SK-N-SH (cell line): ENCODE results near the gene NKAIN4. TPM values are rescaled to one million over a fixed set of nuclear protein-coding genes. Genes with fewer than 3 reads are reported as not detected.

Experiments used
- CTCF ChIA-PET: fragments of 300-600, 350-600 bp; formaldehyde crosslinking; extraction: SDS; loops from one replicate; lab custom pipeline; 2021; lab: Yijun Ruan, JAX
- POLR2A ChIA-PET: fragments of 350-600 bp; sonication (Branson Sonifier 250); formaldehyde crosslinking; extraction: SDS; loops from one replicate; lab custom pipeline; 2020; ENCODE audit warnings: antibody characterized with exemption, inconsistent platforms; lab: Yijun Ruan, JAX
- DNase-seq: peaks from one replicate; pipeline ENCODE4 v3.0.0; 2012
- H2AFZ ChIP-seq: fragments of 200-600 bp; sonication (generic); 2 replicates; pipeline ENCODE4 v1.8.1; 2016; ENCODE audit warnings: antibody characterized with exemption, mild to moderate bottlenecking, low read depth
- H3F3A ChIP-seq: fragments of 200-600 bp; sonication (generic); replicated peaks from 2 replicates; pipeline ENCODE3; 2016; ENCODE audit warnings: antibody characterized with exemption, mild to moderate bottlenecking; ENCODE audit not compliant: insufficient read depth
- H3K27ac ChIP-seq, 2 experiments: fragments of 200-500 bp in 1 of 2; fragments of 200-600 bp in 1 of 2; sonication (Bioruptor generic) in 1 of 2; sonication (generic), shearing (Covaris generic) in 1 of 2; 2 replicates each; pipeline versions ENCODE4 v1.5.1 to v1.6.1; 2014 to 2016; ENCODE audit warnings: low read depth in 2 of 2, inconsistent platforms in 1 of 2, low read length in 1 of 2, mild to moderate bottlenecking in 1 of 2, mixed read lengths in 1 of 2
- H3K27me3 ChIP-seq: fragments of 200-600 bp; sonication (generic), shearing (Covaris generic); 2 replicates; pipeline ENCODE4 v1.6.1; 2016; ENCODE audit warnings: mixed run types; ENCODE audit not compliant: insufficient read depth
- H3K36me3 ChIP-seq, 2 experiments: fragments of 200-500 bp in 1 of 2; fragments of 200-600 bp in 1 of 2; sonication (Bioruptor generic) in 1 of 2; sonication (generic) in 1 of 2; replicated peaks in 1 of 2; 2 replicates each; pipeline versions ENCODE3 to v1.5.1; 2014 to 2016; ENCODE audit warnings: low read length in 1 of 2, mild to moderate bottlenecking in 1 of 2; ENCODE audit not compliant: insufficient read depth in 2 of 2, control insufficient read depth in 1 of 2
- H3K4me1 ChIP-seq, 2 experiments: fragments of 200-500 bp in 1 of 2; fragments of 200-600 bp in 1 of 2; sonication (Bioruptor generic) in 1 of 2; sonication (generic), shearing (Covaris generic) in 1 of 2; 2 replicates each; pipeline versions ENCODE4 v1.5.1 to v1.6.1; 2014 to 2016; ENCODE audit warnings: low read depth in 1 of 2, low read length in 1 of 2, mixed run types in 1 of 2; ENCODE audit not compliant: insufficient read depth in 2 of 2, control insufficient read depth in 1 of 2
- H3K4me2 ChIP-seq: fragments of 200-600 bp; sonication (generic), shearing (Covaris generic); 2 replicates; pipeline ENCODE4 v1.6.1; 2017; ENCODE audit warnings: mixed run types
- H3K4me3 ChIP-seq, 2 experiments: fragments of 200-500 bp in 1 of 2; fragments of 200-600 bp in 1 of 2; sonication (Bioruptor generic) in 1 of 2; sonication (generic), shearing (Covaris generic) in 1 of 2; 2 replicates each; pipeline versions ENCODE4 v1.5.1 to v1.8.1; 2014 to 2016; ENCODE audit warnings: low read depth in 2 of 2, inconsistent platforms in 1 of 2, low read length in 1 of 2, mild to moderate bottlenecking in 1 of 2, mixed read lengths in 1 of 2, moderate library complexity in 1 of 2
- H3K79me2 ChIP-seq: fragments of 200-600 bp; sonication (generic); 2 replicates; pipeline ENCODE4 v1.8.1; 2017; ENCODE audit warnings: mild to moderate bottlenecking; ENCODE audit not compliant: insufficient read depth
- H3K9ac ChIP-seq: fragments of 200-600 bp; sonication (generic); 2 replicates; pipeline ENCODE4 v1.6.1; 2017; ENCODE audit warnings: mixed run types
- H3K9me2 ChIP-seq: fragments of 200-600 bp; sonication (generic); 2 replicates; pipeline ENCODE4 v1.6.1; 2017; ENCODE audit warnings: mixed run types
- H3K9me3 ChIP-seq: fragments of 200-600 bp; sonication (generic); 2 replicates; pipeline ENCODE4 v1.6.1; 2017; ENCODE audit warnings: mixed run types, mild to moderate bottlenecking, moderate library complexity
- H4K20me1 ChIP-seq: fragments of 200-600 bp; sonication (generic); 2 replicates; pipeline ENCODE4 v1.6.1; 2017; ENCODE audit warnings: mild to moderate bottlenecking, mixed run types; ENCODE audit not compliant: insufficient read depth
- ELF1 ChIP-seq: IDR thresholded peaks from 2 replicates; pipeline ENCODE4 v1.4.0; 2012
- EP300 ChIP-seq, 2 experiments: IDR thresholded peaks; 2 replicates each; pipeline versions ENCODE4 v1.4.0 to v1.6.1; 2012; ENCODE audit warnings: borderline replicate concordance in 1 of 2, low read depth in 1 of 2, low read length in 1 of 2
- FOXJ3 ChIP-seq: sonication (generic); formaldehyde crosslinking; IDR thresholded peaks from 2 replicates; pipeline ENCODE4 v1.5.1; 2020; ENCODE audit warnings: mild to moderate bottlenecking, missing genetic modification reagents
- FOXM1 ChIP-seq: IDR thresholded peaks from 2 replicates; pipeline ENCODE4 v1.4.0; 2012; ENCODE audit warnings: low read depth, mild to moderate bottlenecking
- GABPA ChIP-seq: IDR thresholded peaks from 2 replicates; pipeline ENCODE4 v1.4.0; 2012; ENCODE audit warnings: low read depth, mild to moderate bottlenecking
- RCOR1 ChIP-seq: fragments of 150-350 bp; IDR thresholded peaks from 2 replicates; pipeline ENCODE4 v1.6.1; 2017; ENCODE audit warnings: antibody characterized with exemption, low read length
- SIN3A ChIP-seq: IDR thresholded peaks from 2 replicates; pipeline ENCODE4 v1.6.1; 2012; ENCODE audit warnings: low read depth, mild to moderate bottlenecking, low read length, moderate library complexity, borderline replicate concordance
- SMC3 ChIP-seq: IDR thresholded peaks from 2 replicates; pipeline ENCODE4 v1.6.1; 2012; ENCODE audit warnings: low read depth, low read length, improper control_type of control experiment
- TAF1 ChIP-seq: IDR thresholded peaks from 2 replicates; pipeline ENCODE4 v1.6.1; 2012; ENCODE audit warnings: low read depth, mild to moderate bottlenecking, low read length, moderate library complexity, borderline replicate concordance
- TEAD4 ChIP-seq: IDR thresholded peaks from 2 replicates; pipeline ENCODE4 v1.4.0; 2012; ENCODE audit warnings: mild to moderate bottlenecking, borderline replicate concordance; ENCODE audit not compliant: insufficient read depth
- WGBS: methylation state at CpG from one replicate; pipeline ENCODE4 v1.1.6; 2017; ENCODE audit warnings: low lambda C conversion rate; 5-methylcytosine and 5-hydroxymethylcytosine counted together
- polyA plus RNA-seq, 3 experiments: library from polyadenylated mRNA; depleted of rRNA; stranded (reverse); fragments of >200 nt; gene quantifications; 2 replicates each; pipeline ENCODE4 v1.2.3, GENCODE V29; 2012
- TF ChIP-seq, protein P1 (sequence below): IDR thresholded peaks from 2 replicates; pipeline ENCODE4 v1.6.1; 2012; ENCODE audit warnings: mild to moderate bottlenecking, low read depth, low read length, moderate library complexity
- TF ChIP-seq, protein P2 (sequence below): IDR thresholded peaks from 2 replicates; pipeline ENCODE4 v1.4.0; 2012; ENCODE audit warnings: low read depth, borderline replicate concordance
- TF ChIP-seq, protein P3 (sequence below): fragments of 150-350 bp; IDR thresholded peaks from 2 replicates; pipeline ENCODE4 v1.6.1; 2017; ENCODE audit warnings: antibody characterized with exemption, low read length, low read depth, borderline replicate concordance
- TF ChIP-seq, protein P4 (sequence below): fragments of 150-350 bp; IDR thresholded peaks from 2 replicates; pipeline ENCODE4 v1.6.1; 2016; ENCODE audit warnings: mild to moderate bottlenecking, low read depth, low read length

The NKAIN4 gene
- polyA plus RNA-seq, 1 of the 3 experiments (the other 2 are of a cell fraction), result not detected

DNA sequence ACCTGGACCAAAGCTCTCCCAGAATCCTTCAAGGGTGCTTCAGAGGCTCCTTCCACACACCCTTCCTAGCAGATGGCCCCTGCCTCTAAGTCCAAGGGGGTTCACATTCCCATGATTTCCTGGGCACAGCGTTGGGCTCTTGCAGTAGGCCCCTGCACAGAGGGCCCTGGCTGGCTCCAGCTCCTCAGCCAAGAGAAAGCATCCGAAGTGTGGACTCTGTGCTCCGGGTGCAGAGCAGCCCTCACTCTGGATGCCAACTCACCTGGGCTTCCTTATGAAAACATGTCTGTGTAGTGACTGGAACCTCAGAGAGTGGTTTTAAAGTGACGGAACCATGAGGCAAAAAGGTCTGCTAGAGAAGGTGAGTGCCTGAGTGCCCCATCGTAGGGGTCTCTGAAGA, 49.9 kb downstream of the NKAIN4 start:
- Histone ChIP-seq H3K36me3 (peaks cover 34 to 68% of the 10 kb centered on the region in 2 experiments), H4K20me1 (peaks cover 89% of the 10 kb centered on the region)
- TF ChIP-seq SIN3A, result no peak
- TF ChIP-seq, all 33 proteins: peak for 0
- Histone ChIP-seq H3K27ac (no peak overlapping the region), H2AFZ (no peak overlapping the region), H3K4me3 (no peak overlapping the region), H3K79me2 (peaks cover 88% of the 10 kb centered on the region), H3K4me2 (no peak overlapping the region), H3K9me3 (no peaks in the 10 kb centered on the region), H3K4me1 (no peaks in the 10 kb centered on the region), H3F3A (no peaks in the 10 kb centered on the region), H3K9me2 (no peaks in the 10 kb centered on the region), H3K9ac (no peak overlapping the region), H3K27me3 (no peaks in the 10 kb centered on the region)
- no peak for DNase-seq
- CTCF ChIA-PET, result interaction anchor here (0.6 to 3.0 kb wide), 4 partner anchors 19 to 23 kb away, joined by 3 to 15 read pairs (median 6); no protein-coding TSS in a partner anchor
- POLR2A ChIA-PET, result no interaction called here
- WGBS, result 98% methylated on average over 5 of the region's 5 CpGs

DNA sequence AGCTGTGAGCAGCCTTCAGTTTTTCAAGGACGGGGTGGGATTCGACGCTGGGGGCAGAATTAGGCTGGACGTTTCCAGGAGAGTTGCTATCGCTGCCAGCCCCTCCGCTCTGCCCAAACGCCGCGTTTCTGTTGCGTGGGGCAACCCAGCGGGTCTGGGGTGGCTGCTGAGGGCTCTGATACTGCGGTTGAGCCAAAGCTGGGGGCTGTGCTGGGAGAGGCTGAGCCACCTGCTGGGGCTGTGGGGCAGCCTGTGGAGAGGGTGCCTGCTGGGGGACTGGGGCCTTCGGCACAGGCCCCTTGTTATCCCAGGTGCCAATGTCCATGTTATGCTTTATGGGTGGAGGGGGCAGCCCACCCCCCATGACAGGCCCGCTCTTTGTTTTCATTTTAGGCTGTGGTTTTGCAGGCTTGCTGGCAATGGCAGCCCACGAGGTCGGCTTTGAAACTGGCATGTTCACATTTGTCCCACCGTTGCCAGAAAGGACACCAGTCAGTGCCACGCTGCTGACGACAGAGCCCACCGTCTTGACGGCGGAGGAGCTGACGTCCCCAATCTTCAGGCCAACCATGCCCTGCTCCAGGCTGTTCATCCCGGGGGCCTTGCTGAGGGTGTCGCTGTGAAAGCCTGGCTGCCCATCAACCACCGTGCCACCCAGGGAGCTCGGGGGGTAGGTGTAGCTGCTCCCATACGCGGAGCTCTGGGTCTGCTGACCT, 51.3 kb downstream of the NKAIN4 start:
- Histone ChIP-seq H3K27me3 (no peaks in the 10 kb centered on the region), H3K27ac (no peak overlapping the region), H3K4me1 (no peaks in the 10 kb centered on the region; a peak in 1 of 4 replicates)
- no peak for DNase-seq
- CTCF ChIA-PET, result interaction anchor here (0.8 to 1.3 kb wide), 3 partner anchors 12 to 20 kb away, joined by 3 to 10 read pairs (median 4); no protein-coding TSS in a partner anchor
- 94% methylated on average over 23 of the region's 29 CpGs for WGBS
- no peak for TF ChIP-seq SIN3A
- no peak for TF ChIP-seq TEAD4
- TF ChIP-seq FOXM1, result no peak
- TF ChIP-seq TAF1, result no peak
- TF ChIP-seq, protein P1, sequence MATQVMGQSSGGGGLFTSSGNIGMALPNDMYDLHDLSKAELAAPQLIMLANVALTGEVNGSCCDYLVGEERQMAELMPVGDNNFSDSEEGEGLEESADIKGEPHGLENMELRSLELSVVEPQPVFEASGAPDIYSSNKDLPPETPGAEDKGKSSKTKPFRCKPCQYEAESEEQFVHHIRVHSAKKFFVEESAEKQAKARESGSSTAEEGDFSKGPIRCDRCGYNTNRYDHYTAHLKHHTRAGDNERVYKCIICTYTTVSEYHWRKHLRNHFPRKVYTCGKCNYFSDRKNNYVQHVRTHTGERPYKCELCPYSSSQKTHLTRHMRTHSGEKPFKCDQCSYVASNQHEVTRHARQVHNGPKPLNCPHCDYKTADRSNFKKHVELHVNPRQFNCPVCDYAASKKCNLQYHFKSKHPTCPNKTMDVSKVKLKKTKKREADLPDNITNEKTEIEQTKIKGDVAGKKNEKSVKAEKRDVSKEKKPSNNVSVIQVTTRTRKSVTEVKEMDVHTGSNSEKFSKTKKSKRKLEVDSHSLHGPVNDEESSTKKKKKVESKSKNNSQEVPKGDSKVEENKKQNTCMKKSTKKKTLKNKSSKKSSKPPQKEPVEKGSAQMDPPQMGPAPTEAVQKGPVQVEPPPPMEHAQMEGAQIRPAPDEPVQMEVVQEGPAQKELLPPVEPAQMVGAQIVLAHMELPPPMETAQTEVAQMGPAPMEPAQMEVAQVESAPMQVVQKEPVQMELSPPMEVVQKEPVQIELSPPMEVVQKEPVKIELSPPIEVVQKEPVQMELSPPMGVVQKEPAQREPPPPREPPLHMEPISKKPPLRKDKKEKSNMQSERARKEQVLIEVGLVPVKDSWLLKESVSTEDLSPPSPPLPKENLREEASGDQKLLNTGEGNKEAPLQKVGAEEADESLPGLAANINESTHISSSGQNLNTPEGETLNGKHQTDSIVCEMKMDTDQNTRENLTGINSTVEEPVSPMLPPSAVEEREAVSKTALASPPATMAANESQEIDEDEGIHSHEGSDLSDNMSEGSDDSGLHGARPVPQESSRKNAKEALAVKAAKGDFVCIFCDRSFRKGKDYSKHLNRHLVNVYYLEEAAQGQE, result no peak
- TF ChIP-seq FOXJ3, result no peak
- no peak for TF ChIP-seq GABPA
- TF ChIP-seq, protein P2, sequence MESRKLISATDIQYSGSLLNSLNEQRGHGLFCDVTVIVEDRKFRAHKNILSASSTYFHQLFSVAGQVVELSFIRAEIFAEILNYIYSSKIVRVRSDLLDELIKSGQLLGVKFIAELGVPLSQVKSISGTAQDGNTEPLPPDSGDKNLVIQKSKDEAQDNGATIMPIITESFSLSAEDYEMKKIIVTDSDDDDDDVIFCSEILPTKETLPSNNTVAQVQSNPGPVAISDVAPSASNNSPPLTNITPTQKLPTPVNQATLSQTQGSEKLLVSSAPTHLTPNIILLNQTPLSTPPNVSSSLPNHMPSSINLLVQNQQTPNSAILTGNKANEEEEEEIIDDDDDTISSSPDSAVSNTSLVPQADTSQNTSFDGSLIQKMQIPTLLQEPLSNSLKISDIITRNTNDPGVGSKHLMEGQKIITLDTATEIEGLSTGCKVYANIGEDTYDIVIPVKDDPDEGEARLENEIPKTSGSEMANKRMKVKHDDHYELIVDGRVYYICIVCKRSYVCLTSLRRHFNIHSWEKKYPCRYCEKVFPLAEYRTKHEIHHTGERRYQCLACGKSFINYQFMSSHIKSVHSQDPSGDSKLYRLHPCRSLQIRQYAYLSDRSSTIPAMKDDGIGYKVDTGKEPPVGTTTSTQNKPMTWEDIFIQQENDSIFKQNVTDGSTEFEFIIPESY, result no peak
- no peak for TF ChIP-seq EP300 (IDR thresholded peaks at IDR 0.05; ENCODE audit: borderline replicate concordance in 1 of 2, low read depth in 1 of 2, low read length in 1 of 2)
- TF ChIP-seq SMC3, result no peak
- TF ChIP-seq, protein P3, sequence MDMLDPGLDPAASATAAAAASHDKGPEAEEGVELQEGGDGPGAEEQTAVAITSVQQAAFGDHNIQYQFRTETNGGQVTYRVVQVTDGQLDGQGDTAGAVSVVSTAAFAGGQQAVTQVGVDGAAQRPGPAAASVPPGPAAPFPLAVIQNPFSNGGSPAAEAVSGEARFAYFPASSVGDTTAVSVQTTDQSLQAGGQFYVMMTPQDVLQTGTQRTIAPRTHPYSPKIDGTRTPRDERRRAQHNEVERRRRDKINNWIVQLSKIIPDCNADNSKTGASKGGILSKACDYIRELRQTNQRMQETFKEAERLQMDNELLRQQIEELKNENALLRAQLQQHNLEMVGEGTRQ, result no peak
- TF ChIP-seq, protein P4, sequence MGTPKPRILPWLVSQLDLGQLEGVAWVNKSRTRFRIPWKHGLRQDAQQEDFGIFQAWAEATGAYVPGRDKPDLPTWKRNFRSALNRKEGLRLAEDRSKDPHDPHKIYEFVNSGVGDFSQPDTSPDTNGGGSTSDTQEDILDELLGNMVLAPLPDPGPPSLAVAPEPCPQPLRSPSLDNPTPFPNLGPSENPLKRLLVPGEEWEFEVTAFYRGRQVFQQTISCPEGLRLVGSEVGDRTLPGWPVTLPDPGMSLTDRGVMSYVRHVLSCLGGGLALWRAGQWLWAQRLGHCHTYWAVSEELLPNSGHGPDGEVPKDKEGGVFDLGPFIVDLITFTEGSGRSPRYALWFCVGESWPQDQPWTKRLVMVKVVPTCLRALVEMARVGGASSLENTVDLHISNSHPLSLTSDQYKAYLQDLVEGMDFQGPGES, result no peak
- no peak for TF ChIP-seq RCOR1
- no peak for TF ChIP-seq ELF1
- TF ChIP-seq, all 33 proteins: peak for 0
- peaks cover 20 to 54% of the 10 kb centered on the region in 2 experiments for H3K36me3 ChIP-seq
- H3F3A ChIP-seq, result no peaks in the 10 kb centered on the region
- H2AFZ ChIP-seq, result no peak overlapping the region
- H3K9me2 ChIP-seq, result no peaks in the 10 kb centered on the region
- no peak overlapping the region for H3K4me3 ChIP-seq
- H4K20me1 ChIP-seq, result peaks cover 92% of the 10 kb centered on the region
- H3K4me2 ChIP-seq, result no peak overlapping the region
- H3K9ac ChIP-seq, result no peak overlapping the region
- POLR2A ChIA-PET, result no interaction called here
- no peaks in the 10 kb centered on the region for H3K9me3 ChIP-seq
- peaks cover 91% of the 10 kb centered on the region for H3K79me2 ChIP-seq
